AG04450 (cell line): ENCODE results near the gene CRELD2. TPM values are rescaled to one million over a fixed set of nuclear protein-coding genes. Genes with fewer than 3 reads are reported as not detected.
A peak's percentile ranks its signal among the peaks of the same experiment; 100 is the strongest.

Experiments used
- CTCF ChIA-PET: fragments of 300-600, 350-600 bp; formaldehyde crosslinking; extraction: SDS; loops from one replicate; lab custom pipeline; 2022; ENCODE audit warnings: antibody characterized with exemption, inconsistent platforms; lab: Charles Lee
- POLR2A ChIA-PET: fragments of 350-600 bp; formaldehyde crosslinking; extraction: SDS; loops from one replicate; lab custom pipeline; 2021; ENCODE audit warnings: antibody characterized with exemption, inconsistent platforms; lab: Yijun Ruan, JAX
- DNase-seq: peaks from one replicate; pipeline ENCODE4 v3.0.0-alpha.2; 2011; ENCODE audit warnings: low read depth, low spot score
- H3K27ac ChIP-seq: one replicate; pipeline ENCODE4 v1.5.1; 2012; ENCODE audit warnings: low read depth, low read length, control low read depth
- H3K27me3 ChIP-seq: one replicate; pipeline ENCODE4 v1.6.0; 2012; ENCODE audit warnings: low read length; ENCODE audit not compliant: control insufficient read depth, insufficient read depth
- H3K4me3 ChIP-seq: 2 replicates; pipeline ENCODE4 v1.5.1; 2011; ENCODE audit warnings: mild to moderate bottlenecking, low read depth, low read length, control low read depth
- H3K9me3 ChIP-seq: 2 replicates; pipeline ENCODE4 v1.5.1; 2012; ENCODE audit warnings: low read length; ENCODE audit not compliant: control insufficient read depth, insufficient read depth
- CTCF ChIP-seq: IDR thresholded peaks from 2 replicates; pipeline ENCODE4 v1.5.1; 2011; ENCODE audit warnings: low read depth, low read length, control low read depth, inconsistent platforms
- polyA plus RNA-seq: library from polyadenylated mRNA; depleted of rRNA; stranded (reverse); fragments of >200 nt; gene quantifications from 2 replicates; pipeline ENCODE4 v1.2.3, GENCODE V29; 2011

The CRELD2 gene
- polyA plus RNA-seq, 1 experiment = 31.6 TPM

GRCh38 chr22:49922484-49922883 is 4.0 kb downstream of the CRELD2 start:
- CTCF ChIA-PET = no interaction called here

GRCh38 chr22:49922926-49923325 is 4.5 kb downstream of the CRELD2 start:
- no peak overlapping the region for H3K27ac ChIP-seq
- TF ChIP-seq CTCF = no peak
- ChIA-PET POLR2A (no interaction called here), CTCF (no interaction called here)
- H3K9me3 ChIP-seq = no peaks in the 10 kb centered on the region; the same call in 1 of the 2 replicates
- no peaks in the 10 kb centered on the region for H3K27me3 ChIP-seq
- H3K4me3 ChIP-seq = no peak overlapping the region
- no peak for DNase-seq

More at GRCh38 chr22:49922484-49922883, 4.0 kb downstream of the CRELD2 start:
- TF ChIP-seq CTCF = no peak
- POLR2A ChIA-PET = no interaction called here
- no peaks in the 10 kb centered on the region; the same call in 1 of the 2 replicates for H3K9me3 ChIP-seq
- H3K27ac ChIP-seq = no peak overlapping the region
- no peaks in the 10 kb centered on the region for H3K27me3 ChIP-seq
- no peak for DNase-seq
- H3K4me3 ChIP-seq = no peak overlapping the region

GRCh38 chr22:49923445-49923844 is 5.0 kb downstream of the CRELD2 start:
- ChIA-PET POLR2A (no interaction called here), CTCF (no interaction called here)
- peak; percentile 42 for TF ChIP-seq CTCF
- Histone ChIP-seq H3K4me3 (no peak overlapping the region), H3K27me3 (no peaks in the 10 kb centered on the region), H3K27ac (no peak overlapping the region), H3K9me3 (no peaks in the 10 kb centered on the region; the same call in 1 of the 2 replicates)
- DNase-seq = no peak

GRCh38 chr22:49924113-49924833 is 5.8 kb downstream of the CRELD2 start:
- Histone ChIP-seq H3K27ac (no peak overlapping the region), H3K9me3 (no peaks in the 10 kb centered on the region; the same call in 1 of the 2 replicates), H3K27me3 (no peaks in the 10 kb centered on the region), H3K4me3 (no peak overlapping the region)
- no peak for DNase-seq
- TF ChIP-seq CTCF = no peak
- ChIA-PET CTCF (no interaction called here), POLR2A (no interaction called here)

- ChIA-PET POLR2A (no interaction called here), CTCF (no interaction called here)
- Histone ChIP-seq H3K27ac (no peak overlapping the region), H3K9me3 (no peaks in the 10 kb centered on the region; the same call in 1 of the 2 replicates), H3K4me3 (no peak overlapping the region), H3K27me3 (no peaks in the 10 kb centered on the region)
- DNase-seq = no peak
- no peak for TF ChIP-seq CTCF
Measured at GRCh38 chr22:49925525-49926128, 7.2 kb downstream of the CRELD2 start.
